B cell (primary cell): Measurements from ENCODE around the gene STAG1.
"Not testable (repeated sequence)": the region's sequence is repeated elsewhere in the genome, so short reads cannot be mapped to it uniquely, and the experiment has no call there.

Experiments used
- CTCF ChIP-seq: fragments of 200-600 bp; IDR thresholded peaks from one replicate; pipeline ENCODE4 v1.8.0; 2022; ENCODE audit warnings: antibody characterized with exemption, mild to moderate bottlenecking
- EZH2 ChIP-seq: IDR thresholded peaks from 2 replicates; pipeline ENCODE4 v1.6.1; 2012; ENCODE audit warnings: borderline replicate concordance, low read depth, mild to moderate bottlenecking, moderate library complexity, low read length; ENCODE audit not compliant: insufficient read depth, poor library complexity, severe bottlenecking

GRCh38 chr3:136709775-136710174 lies 42.4 kb downstream of the STAG1 start:
- not testable (repeated sequence) for TF ChIP-seq CTCF, EZH2
